Measurements from ENCODE around the gene EREG.

DNA sequence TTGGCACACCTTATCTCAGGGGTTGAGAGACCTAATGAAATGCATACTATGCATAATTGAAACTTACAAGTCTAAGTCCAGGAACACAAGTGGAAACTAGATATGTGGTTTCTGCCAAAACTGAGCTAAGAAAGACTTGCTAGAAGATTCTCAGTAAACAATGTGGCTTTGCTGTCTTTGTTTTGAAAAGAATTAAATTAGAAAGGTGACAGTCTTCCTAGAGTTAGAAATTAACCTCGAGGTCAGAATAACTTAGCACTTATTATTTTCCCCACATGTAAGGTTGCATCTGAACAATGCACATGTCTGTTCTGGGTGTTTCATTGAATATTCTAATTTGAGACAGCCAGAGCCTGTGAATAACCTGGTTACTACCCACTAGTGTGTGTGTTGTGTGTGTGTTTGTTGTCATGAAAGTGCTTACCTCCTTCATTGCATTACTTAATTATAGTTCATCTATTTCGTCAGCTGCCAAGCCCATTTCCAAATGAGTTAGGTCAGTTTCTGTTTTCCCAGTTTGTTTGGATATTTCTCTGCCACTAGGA is 1.5 kb downstream of the EREG start:
- no peak for TF ChIP-seq POLR2A (IDR thresholded peaks at IDR 0.05)
- TF ChIP-seq, protein P1, sequence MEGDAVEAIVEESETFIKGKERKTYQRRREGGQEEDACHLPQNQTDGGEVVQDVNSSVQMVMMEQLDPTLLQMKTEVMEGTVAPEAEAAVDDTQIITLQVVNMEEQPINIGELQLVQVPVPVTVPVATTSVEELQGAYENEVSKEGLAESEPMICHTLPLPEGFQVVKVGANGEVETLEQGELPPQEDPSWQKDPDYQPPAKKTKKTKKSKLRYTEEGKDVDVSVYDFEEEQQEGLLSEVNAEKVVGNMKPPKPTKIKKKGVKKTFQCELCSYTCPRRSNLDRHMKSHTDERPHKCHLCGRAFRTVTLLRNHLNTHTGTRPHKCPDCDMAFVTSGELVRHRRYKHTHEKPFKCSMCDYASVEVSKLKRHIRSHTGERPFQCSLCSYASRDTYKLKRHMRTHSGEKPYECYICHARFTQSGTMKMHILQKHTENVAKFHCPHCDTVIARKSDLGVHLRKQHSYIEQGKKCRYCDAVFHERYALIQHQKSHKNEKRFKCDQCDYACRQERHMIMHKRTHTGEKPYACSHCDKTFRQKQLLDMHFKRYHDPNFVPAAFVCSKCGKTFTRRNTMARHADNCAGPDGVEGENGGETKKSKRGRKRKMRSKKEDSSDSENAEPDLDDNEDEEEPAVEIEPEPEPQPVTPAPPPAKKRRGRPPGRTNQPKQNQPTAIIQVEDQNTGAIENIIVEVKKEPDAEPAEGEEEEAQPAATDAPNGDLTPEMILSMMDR (IDR thresholded peaks at IDR 0.05), result no peak
